HEK293T (cell line): ENCODE measurements around the gene KLF5.

Experiments used
- BHLHE40 ChIP-seq: fragments of 450-650 bp; IDR thresholded peaks from 2 replicates; pipeline ENCODE4 v1.6.1; 2016; ENCODE audit warnings: mild to moderate bottlenecking, moderate library complexity, borderline replicate concordance
- CTBP1 ChIP-seq: fragments of 450-650 bp; IDR thresholded peaks from 2 replicates; pipeline ENCODE4 v1.6.1; 2016; ENCODE audit warnings: borderline replicate concordance
- FOXA1 ChIP-seq: fragments of 450-650 bp; IDR thresholded peaks from 2 replicates; pipeline ENCODE4 v1.6.1; 2016; ENCODE audit warnings: mild to moderate bottlenecking
- FOXK2 ChIP-seq: fragments of 450-650 bp; IDR thresholded peaks from 2 replicates; pipeline ENCODE4 v1.6.1; 2016; ENCODE audit warnings: mild to moderate bottlenecking
- FOXM1 ChIP-seq: fragments of 450-650 bp; IDR thresholded peaks from 2 replicates; pipeline ENCODE4 v1.6.1; 2017; ENCODE audit warnings: mild to moderate bottlenecking, borderline replicate concordance
- HDGF ChIP-seq: fragments of 450-650 bp; IDR thresholded peaks from 2 replicates; pipeline ENCODE4 v1.6.1; 2017; ENCODE audit warnings: antibody characterized with exemption, borderline replicate concordance
- LEF1 ChIP-seq: fragments of 450-650 bp; IDR thresholded peaks from 2 replicates; pipeline ENCODE4 v1.6.1; 2017; ENCODE audit warnings: mild to moderate bottlenecking, borderline replicate concordance
- NFRKB ChIP-seq: fragments of 450-650 bp; IDR thresholded peaks from 2 replicates; pipeline ENCODE4 v1.6.1; 2016; ENCODE audit warnings: mild to moderate bottlenecking, moderate library complexity
- PKNOX1 ChIP-seq: fragments of 450-650 bp; IDR thresholded peaks from 2 replicates; pipeline ENCODE4 v1.6.1; 2016
- SP1 ChIP-seq: fragments of 450-650 bp; IDR thresholded peaks from 2 replicates; pipeline ENCODE4 v1.6.1; 2017
- ZNF384 ChIP-seq: fragments of 450-650 bp; IDR thresholded peaks from 2 replicates; pipeline ENCODE4 v1.6.1; 2016

- TF ChIP-seq FOXM1 = no peak
- TF ChIP-seq SP1 = no peak
- TF ChIP-seq ZNF384 = no peak
- no peak for TF ChIP-seq LEF1
- TF ChIP-seq BHLHE40 = no peak
- TF ChIP-seq CTBP1 = no peak
- TF ChIP-seq FOXA1 = no peak
- no peak for TF ChIP-seq NFRKB
- TF ChIP-seq HDGF = no peak
- TF ChIP-seq PKNOX1 = no peak
- TF ChIP-seq FOXK2 = no peak
Observed at GRCh38 chr13:73090823-73091187, 32.0 kb downstream of the KLF5 start.
